Caki2 (cell line): ENCODE measurements around the gene PROSER3. TPM values are rescaled to one million over a fixed set of nuclear protein-coding genes. Genes with fewer than 3 reads are reported as not detected.
"Not testable (repeated sequence)": the region's sequence is repeated elsewhere in the genome, so short reads cannot be mapped to it uniquely, and the experiment has no call there.

Experiments
- DNase-seq: peaks from one replicate; pipeline ENCODE4 v3.0.0-alpha.2; 2015; ENCODE audit warnings: low read depth
- in situ Hi-C: cut with HindIII; loops from 2 replicates; pipeline ENCODE4 v1.10.0; 2016; ENCODE audit warnings: low sequenced_read_pairs, low pct_unique_long_range_greater_than_20kb, mixed read lengths
- total RNA-seq: library from RNA; depleted of rRNA; stranded (reverse); fragments of >200 nt; shearing (Covaris generic); gene quantifications from 2 replicates; pipeline ENCODE4 v1.2.3, GENCODE V29; 2014; ENCODE audit warnings: low replicate concordance

The PROSER3 gene
- total RNA-seq, 1 experiment from 2014 or later, result 8.0 TPM

GRCh38 chr19:35795564-35795963 is 37.6 kb downstream of the PROSER3 start:
- in situ Hi-C loops, DNase-seq: not testable (repeated sequence)

- in situ Hi-C loops, result no loop called here
- DNase-seq, result no peak
Observed at GRCh38 chr19:35796645-35797542, 38.9 kb downstream of the PROSER3 start.

- in situ Hi-C loops, result no loop called here
Observed at GRCh38 chr19:35797663-35798062, 39.7 kb downstream of the PROSER3 start.

GRCh38 chr19:35801828-35802227 is 43.9 kb downstream of the PROSER3 start:
- DNase-seq, result no peak
- in situ Hi-C loops, result no loop called here

More at GRCh38 chr19:35797663-35798062, 39.7 kb downstream of the PROSER3 start:
- DNase-seq, result no peak

- DNase-seq, result no peak
- in situ Hi-C loops, result no loop called here
Observed at GRCh38 chr19:35805526-35806102, 47.6 kb downstream of the PROSER3 start.

GRCh38 chr19:35806597-35806996 is 48.6 kb downstream of the PROSER3 start:
- in situ Hi-C loops, result no loop called here
- DNase-seq, result no peak

- in situ Hi-C loops, result no loop called here
- DNase-seq, result no peak
Observed at GRCh38 chr19:35807633-35808032, 49.7 kb downstream of the PROSER3 start.

GRCh38 chr19:35811317-35812219 is 53.6 kb downstream of the PROSER3 start:
- in situ Hi-C loops, result no loop called here
- no peak for DNase-seq

GRCh38 chr19:35812220-35813042 is 54.5 kb downstream of the PROSER3 start, which contains the start of gene PRODH2:
Gene PRODH2, minus strand, starts transcription at chr19:35812845. Its CDS starts 40 bp downstream, at chr19:35812805.
- no peak for DNase-seq
- in situ Hi-C loops, result no loop called here

- DNase-seq, result no peak
- in situ Hi-C loops, result no loop called here
Observed at GRCh38 chr19:35813043-35813890, 55.3 kb downstream of the PROSER3 start.

- no peak for DNase-seq
- in situ Hi-C loops, result no loop called here
Observed at GRCh38 chr19:35816262-35816661, 58.3 kb downstream of the PROSER3 start.

- in situ Hi-C loops, result no loop called here
- no peak for DNase-seq
Observed at GRCh38 chr19:35816846-35817245, 58.9 kb downstream of the PROSER3 start.

- in situ Hi-C loops, result no loop called here
- DNase-seq, result no peak
Observed at GRCh38 chr19:35818445-35818844, 60.5 kb downstream of the PROSER3 start.
